NCI-H2227 treated with DMSO at 0.1 percent for 48 hours (cell line): ENCODE measurements around the gene ZMYM1.
"Not testable (repeated sequence)": the region's sequence is repeated elsewhere in the genome, so short reads cannot be mapped to it uniquely, and the experiment has no call there.

Experiments used
- DNase-seq: peaks from one replicate; lab custom pipeline; 2025; lab: John Stamatoyannopoulos, UW

The ZMYM1 gene

GRCh38 chr1:35076426-35076825, 2.8 kb upstream of the ZMYM1 start:
- not testable (repeated sequence) for DNase-seq

GRCh38 chr1:35080171-35080854, 1.1 kb downstream of the ZMYM1 start:
- DNase-seq = no peak

GRCh38 chr1:35085421-35085820, 6.2 kb downstream of the ZMYM1 start:
- DNase-seq = no peak

- no peak for DNase-seq
Measured at GRCh38 chr1:35097224-35097623, 18.0 kb downstream of the ZMYM1 start.

- DNase-seq = no peak
Measured at GRCh38 chr1:35111106-35111505, 31.9 kb downstream of the ZMYM1 start.

GRCh38 chr1:35112668-35113067, 33.5 kb downstream of the ZMYM1 start:
- no peak for DNase-seq

- DNase-seq = no peak
Measured at GRCh38 chr1:35115459-35116383, 36.5 kb downstream of the ZMYM1 start.

GRCh38 chr1:35120458-35121133, 41.4 kb downstream of the ZMYM1 start:
- DNase-seq = no peak

- no peak for DNase-seq
Measured at GRCh38 chr1:35122311-35122710, 43.1 kb downstream of the ZMYM1 start.

GRCh38 chr1:35126546-35126945, 47.4 kb downstream of the ZMYM1 start:
- no peak for DNase-seq

- DNase-seq = no peak
Measured at GRCh38 chr1:35129080-35129479, 49.9 kb downstream of the ZMYM1 start.

- DNase-seq = no peak
Measured at GRCh38 chr1:35136780-35137179, 57.6 kb downstream of the ZMYM1 start.

GRCh38 chr1:35137590-35137989, 58.4 kb downstream of the ZMYM1 start:
- not testable (repeated sequence) for DNase-seq

- DNase-seq = not testable (repeated sequence)
Measured at GRCh38 chr1:35142294-35142693, 63.1 kb downstream of the ZMYM1 start.

GRCh38 chr1:35142728-35143127, 63.5 kb downstream of the ZMYM1 start:
- DNase-seq = not testable (repeated sequence)

GRCh38 chr1:35143737-35144508, 64.7 kb downstream of the ZMYM1 start:
- no peak for DNase-seq

GRCh38 chr1:35145892-35146549, 66.8 kb downstream of the ZMYM1 start:
- DNase-seq = not testable (repeated sequence)

- DNase-seq = no peak
Measured at GRCh38 chr1:35151220-35151619, 72.0 kb downstream of the ZMYM1 start.

- no peak for DNase-seq
Measured at GRCh38 chr1:35164893-35165292, 85.7 kb downstream of the ZMYM1 start.
